ENCODE data around the gene GLB1L.
"Not testable (repeated sequence)": the region's sequence is repeated elsewhere in the genome, so short reads cannot be mapped to it uniquely, and the experiment has no call there.

- not testable (repeated sequence) for TF ChIP-seq POLR2A, CTCF (IDR thresholded peaks at IDR 0.05)
Measured at GRCh38 chr2:219200502-219201326, 44.5 kb downstream of the GLB1L start.

Measured in lower leg skin (tissue), 3 donors.